Stomach (tissue), 9 donors: ENCODE measurements around the gene RRP1. TPM values are rescaled to one million over a fixed set of nuclear protein-coding genes. Genes with fewer than 3 reads are reported as not detected.
"Not testable (repeated sequence)": the region's sequence is repeated elsewhere in the genome, so short reads cannot be mapped to it uniquely, and the experiment has no call there.

Experiments
- DNase-seq, 2 donors: peaks; one replicate each; pipeline versions ENCODE4 v3.0.0 to v3.0.0-alpha.2; 2013 to 2019
- H3K27ac ChIP-seq, 5 donors: fragments of 200-600 bp in 4 of 5; sonication (generic) in 4 of 5; one replicate each; pipeline ENCODE4 v1.5.1; 2013 to 2019; ENCODE audit warnings: mild to moderate bottlenecking in 1 of 5, moderate library complexity in 1 of 5
- H3K27me3 ChIP-seq, 3 donors: fragments of 200-600 bp; sonication (generic); one replicate each; pipeline ENCODE4 v1.5.1; 2017 to 2019; ENCODE audit warnings: mixed run types in 1 of 3
- H3K36me3 ChIP-seq, 4 donors: fragments of 200-600 bp; sonication (generic); 1 replicate in 3 of 4; 2 replicates in 1 of 4; pipeline ENCODE4 v1.5.1; 2016 to 2019
- H3K4me1 ChIP-seq, 4 donors: fragments of 200-600 bp; sonication (generic); one replicate each; pipeline ENCODE4 v1.5.1; 2016 to 2019
- H3K4me3 ChIP-seq, 4 donors: fragments of 200-600 bp; sonication (generic) in 3 of 4; one replicate each; pipeline ENCODE4 v1.5.1; 2016 to 2019; ENCODE audit warnings: mild to moderate bottlenecking in 1 of 4
- H3K9me3 ChIP-seq, 4 donors: fragments of 200-600 bp; sonication (generic); one replicate each; pipeline ENCODE4 v1.5.1; 2016 to 2019
- EP300 ChIP-seq: sonication (generic); formaldehyde crosslinking; IDR thresholded peaks from one replicate; pipeline ENCODE4 v1.6.1; 2017; ENCODE audit warnings: antibody characterized with exemption
- POLR2A ChIP-seq, 4 donors: fragments of 450-650 bp; IDR thresholded peaks; one replicate each; pipeline ENCODE4 v1.6.1; 2016; ENCODE audit warnings: antibody characterized with exemption in 4 of 4, control low read depth in 2 of 4, mild to moderate bottlenecking in 1 of 4, moderate library complexity in 1 of 4
- POLR2AphosphoS5 ChIP-seq, 3 donors: sonication (generic); formaldehyde crosslinking; IDR thresholded peaks; one replicate each; pipeline ENCODE4 v1.6.1; 2016; ENCODE audit warnings: antibody characterized with exemption in 3 of 3
- WGBS, 5 donors: extraction: QIAGEN DNeasy Blood & Tissue Kit in 3 of 5; methylation state at CpG; one replicate each; pipeline versions ENCODE4 v1.1.5 to v1.1.7; 2013 to 2018; 5-methylcytosine and 5-hydroxymethylcytosine counted together
- intact Hi-C: fragments of 100-400 bp; cut with DNase I; formaldehyde crosslinking; loops from one replicate; pipeline ENCODE4 v1.15.1; 2023; ENCODE audit warnings: low total_unique reads
- polyA plus RNA-seq, 3 donors: library from polyadenylated mRNA; stranded (reverse); fragments of 200-250 nt; gene quantifications; one replicate each; pipeline ENCODE4 v1.2.3, GENCODE V29; 2013
- total RNA-seq, 5 donors: library from RNA; depleted of rRNA; stranded (reverse); fragments of >200 nt; gene quantifications; one replicate each; pipeline versions ENCODE4 v1.1.0 to v1.2.3, GENCODE V29; 2014 to 2016
- TF ChIP-seq, protein P1 (sequence below), 7 experiments: fragments of 450-650 bp in 4 of 7; fragments of 200-600 bp in 3 of 7; sonication (generic) in 3 of 7; IDR thresholded peaks; one replicate each; pipeline ENCODE4 v1.5.1; 2016 to 2019; ENCODE audit warnings: antibody characterized with exemption in 7 of 7, control low read depth in 2 of 7, mild to moderate bottlenecking in 1 of 7
- donor health status: healthy with polysubstance abuse.
- donor health status: Bipolar disorder and iron deficiency.
- donor health status: healthy.

The RRP1 gene
- total and polyA plus RNA-seq, 8 donors: 10.6 to 25.6 (median 16.4) TPM

- Histone ChIP-seq H3K9me3 (no peaks in the 10 kb centered on the region), H3K4me1 (no peaks in the 10 kb centered on the region), H3K27ac (peak overlapping the region in 1 of 5 donors; percentile 1), H3K4me3 (no peak overlapping the region), H3K27me3 (no peaks in the 10 kb centered on the region), H3K36me3 (no peaks in the 10 kb centered on the region)
- WGBS, 5 donors: 48 to 60% (median 53%) methylated on average over 2 of the region's 2 CpGs
- no peak for DNase-seq
- TF ChIP-seq, protein P1, sequence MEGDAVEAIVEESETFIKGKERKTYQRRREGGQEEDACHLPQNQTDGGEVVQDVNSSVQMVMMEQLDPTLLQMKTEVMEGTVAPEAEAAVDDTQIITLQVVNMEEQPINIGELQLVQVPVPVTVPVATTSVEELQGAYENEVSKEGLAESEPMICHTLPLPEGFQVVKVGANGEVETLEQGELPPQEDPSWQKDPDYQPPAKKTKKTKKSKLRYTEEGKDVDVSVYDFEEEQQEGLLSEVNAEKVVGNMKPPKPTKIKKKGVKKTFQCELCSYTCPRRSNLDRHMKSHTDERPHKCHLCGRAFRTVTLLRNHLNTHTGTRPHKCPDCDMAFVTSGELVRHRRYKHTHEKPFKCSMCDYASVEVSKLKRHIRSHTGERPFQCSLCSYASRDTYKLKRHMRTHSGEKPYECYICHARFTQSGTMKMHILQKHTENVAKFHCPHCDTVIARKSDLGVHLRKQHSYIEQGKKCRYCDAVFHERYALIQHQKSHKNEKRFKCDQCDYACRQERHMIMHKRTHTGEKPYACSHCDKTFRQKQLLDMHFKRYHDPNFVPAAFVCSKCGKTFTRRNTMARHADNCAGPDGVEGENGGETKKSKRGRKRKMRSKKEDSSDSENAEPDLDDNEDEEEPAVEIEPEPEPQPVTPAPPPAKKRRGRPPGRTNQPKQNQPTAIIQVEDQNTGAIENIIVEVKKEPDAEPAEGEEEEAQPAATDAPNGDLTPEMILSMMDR (IDR thresholded peaks at IDR 0.05): no peak
- TF ChIP-seq POLR2AphosphoS5 (IDR thresholded peaks at IDR 0.05) (no peak), POLR2A (IDR thresholded peaks at IDR 0.05) (no peak), EP300 (no peak)
- intact Hi-C loops: loop anchor here (10.0 kb wide), 1 partner anchor 88 kb away; no protein-coding TSS in a partner anchor
Measured at GRCh38 chr21:43842742-43843141, 53.4 kb downstream of the RRP1 start.

- intact Hi-C loops: loop anchor here (10.0 kb wide), 1 partner anchor 90 kb away; no protein-coding TSS in a partner anchor
- H3K27ac ChIP-seq, DNase-seq, H3K9me3 ChIP-seq, H3K36me3 ChIP-seq, H3K4me3 ChIP-seq, H3K4me1 ChIP-seq, H3K27me3 ChIP-seq: not testable (repeated sequence)
- WGBS, 5 donors: 63 to 81% (median 71%) methylated on average over 5 of the region's 5 CpGs
Measured at GRCh38 chr21:43844906-43845305, 55.5 kb downstream of the RRP1 start.

DNA sequence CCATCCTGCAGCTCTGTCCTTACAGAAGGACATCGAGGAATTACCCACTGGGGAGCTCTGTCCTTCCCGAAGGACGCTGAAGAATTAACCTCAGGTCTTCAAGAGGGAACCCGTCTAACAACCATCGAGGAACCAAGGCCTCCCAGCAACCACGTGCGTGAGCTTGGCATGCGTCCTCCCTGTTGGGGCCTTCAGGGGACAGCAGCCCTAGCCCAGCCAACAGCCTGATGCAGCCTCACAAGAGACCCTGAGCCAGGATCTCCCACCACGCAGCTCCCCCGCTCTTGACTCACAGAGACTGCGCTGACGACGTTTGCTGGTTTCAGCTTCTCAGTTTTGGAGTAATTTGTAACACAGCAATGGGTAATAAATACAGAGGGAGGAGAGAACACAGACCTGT, 56.0 kb downstream of the RRP1 start:
- 89 to 94% (median 91%) methylated on average over 10 to 13 of the region's 13 CpGs for WGBS, 5 donors
- Histone ChIP-seq H3K4me1 (peaks cover 0 to 8% (median 0%) of the 10 kb centered on the region in 4 donors), H3K27ac (no peak overlapping the region), H3K36me3 (no peaks in the 10 kb centered on the region), H3K4me3 (no peak overlapping the region), H3K9me3 (no peaks in the 10 kb centered on the region), H3K27me3 (no peaks in the 10 kb centered on the region)
- TF ChIP-seq, protein P1 (IDR thresholded peaks at IDR 0.05): no peak
- TF ChIP-seq POLR2A (IDR thresholded peaks at IDR 0.05): no peak
- no peak for TF ChIP-seq POLR2AphosphoS5 (IDR thresholded peaks at IDR 0.05)
- no peak for TF ChIP-seq EP300
- DNase-seq: no peak
- intact Hi-C loops: loop anchor here (10.0 kb wide), 1 partner anchor 91 kb away; no protein-coding TSS in a partner anchor

GRCh38 chr21:43846430-43846829, 57.1 kb downstream of the RRP1 start:
- Histone ChIP-seq H3K27ac (no peak overlapping the region), H3K4me1 (peaks cover 0 to 8% (median 0%) of the 10 kb centered on the region in 4 donors), H3K9me3 (no peaks in the 10 kb centered on the region), H3K36me3 (no peaks in the 10 kb centered on the region), H3K27me3 (no peaks in the 10 kb centered on the region), H3K4me3 (no peak overlapping the region)
- TF ChIP-seq EP300 (no peak), POLR2AphosphoS5 (IDR thresholded peaks at IDR 0.05) (no peak)
- TF ChIP-seq, protein P1 (IDR thresholded peaks at IDR 0.05): no peak
- intact Hi-C loops: loop anchor here (10.0 kb wide), 1 partner anchor 92 kb away; no protein-coding TSS in a partner anchor
- 90 to 97% (median 97%) methylated on average over 6 of the region's 6 CpGs for WGBS, 5 donors
- DNase-seq: no peak

DNA sequence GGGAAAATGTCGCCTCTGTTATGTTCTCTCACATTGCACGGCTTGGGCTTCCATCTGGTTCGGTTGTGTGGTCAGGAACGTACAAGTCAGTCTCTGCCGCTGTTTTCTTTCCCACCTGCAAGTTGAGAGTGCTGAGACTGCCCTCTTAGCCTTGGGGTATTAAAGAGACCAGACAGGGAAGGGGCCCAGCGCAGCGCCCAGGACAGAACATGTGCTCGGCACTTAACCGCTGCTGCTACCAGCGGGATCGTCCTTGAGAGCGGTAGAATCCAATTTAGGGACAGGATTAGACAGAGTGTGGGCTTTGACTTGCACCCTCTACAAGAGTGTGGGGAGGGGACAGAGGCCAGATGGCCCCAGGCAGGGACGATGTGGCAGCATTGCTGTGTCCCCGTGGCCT, 57.9 kb downstream of the RRP1 start:
- 86 to 97% (median 94%) methylated on average over 14 of the region's 14 CpGs for whole genome bisulfite sequencing, 5 donors
- Histone ChIP-seq H3K36me3 (no peaks in the 10 kb centered on the region), H3K4me3 (no peak overlapping the region), H3K4me1 (peaks cover 0 to 8% (median 0%) of the 10 kb centered on the region in 4 donors), H3K27me3 (no peaks in the 10 kb centered on the region), H3K27ac (no peak overlapping the region), H3K9me3 (no peaks in the 10 kb centered on the region)
- intact Hi-C loops: loop anchor here (10.0 kb wide), 1 partner anchor 92 kb away; no protein-coding TSS in a partner anchor
- TF ChIP-seq POLR2A (IDR thresholded peaks at IDR 0.05) (no peak), EP300 (no peak), POLR2AphosphoS5 (IDR thresholded peaks at IDR 0.05) (no peak)
- TF ChIP-seq, protein P1 (IDR thresholded peaks at IDR 0.05): no peak
- DNase-seq: no peak
